ENCODE data around the gene DYNLL1. TPM values are rescaled to one million over a fixed set of nuclear protein-coding genes. Genes with fewer than 3 reads are reported as not detected.
"Not testable (repeated sequence)": the region's sequence is repeated elsewhere in the genome, so short reads cannot be mapped to it uniquely, and the experiment has no call there.

Gene DYNLL1
- total RNA-seq, 2 experiments from 2014 or later = 273 to 275 TPM

DNA sequence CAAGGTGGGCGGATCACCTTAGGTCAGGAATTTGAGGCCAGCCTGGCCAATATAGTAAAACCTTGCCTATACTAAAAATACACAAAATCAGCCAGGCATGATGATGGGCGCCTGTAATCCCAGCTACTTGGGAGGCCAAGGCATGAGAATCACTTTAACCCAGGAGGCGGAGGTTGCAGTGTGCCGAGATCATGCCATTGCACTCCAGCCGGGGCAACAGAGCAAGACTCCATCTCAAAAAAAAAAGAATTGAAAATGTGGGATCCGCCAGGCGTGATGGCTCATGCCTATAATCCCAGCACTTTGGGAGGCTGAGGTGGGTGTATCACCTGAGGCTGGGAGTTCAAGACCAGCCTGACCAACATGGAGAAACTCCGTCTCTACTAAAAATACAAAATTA, 23.4 kb downstream of the DYNLL1 start:
- H3K4me3 Mint-ChIP-seq; ATAC-seq; H3K9me3 Mint-ChIP-seq (ENCODE audit: insufficient read depth); POLR2A ChIA-PET; H3K27ac Mint-ChIP-seq; DNase-seq; H3K27me3 Mint-ChIP-seq (ENCODE audit: low read depth); H3K4me1 Mint-ChIP-seq (ENCODE audit: low read depth); CTCF ChIA-PET: not testable (repeated sequence)
- H3K36me3 Mint-ChIP-seq (ENCODE audit: low read depth) = peaks cover 12% of the 10 kb centered on the region

DNA sequence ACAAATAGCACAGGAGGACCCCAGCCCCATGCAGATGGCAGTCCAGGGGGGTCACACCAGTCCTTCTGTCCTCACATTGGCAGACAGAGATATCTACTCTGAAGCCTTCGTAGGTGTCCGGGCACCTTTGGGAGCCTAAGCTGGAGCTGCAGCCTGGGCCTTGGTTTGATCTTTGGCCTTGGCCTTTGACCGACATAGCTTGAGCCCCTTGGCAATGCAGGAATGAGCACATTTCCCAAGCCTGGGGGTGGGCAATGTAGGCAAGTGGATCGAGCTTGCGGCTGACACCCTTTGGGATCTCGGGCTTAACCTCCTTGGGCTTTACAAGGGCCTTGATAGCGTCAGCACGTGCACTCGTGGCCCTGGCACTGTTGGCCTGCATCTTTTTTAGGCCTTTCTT, 26.7 kb downstream of the DYNLL1 start:
- CTCF ChIA-PET = interaction anchor here (0.7 kb wide), 1 partner anchor 1078 kb away, joined by 3 read pairs; no protein-coding TSS in a partner anchor
- no peaks in the 10 kb centered on the region for H3K4me1 Mint-ChIP-seq (ENCODE audit: low read depth)
- no peaks in the 10 kb centered on the region for H3K9me3 Mint-ChIP-seq (ENCODE audit: insufficient read depth)
- ATAC-seq = no peak
- no peak overlapping the region for H3K27ac Mint-ChIP-seq
- POLR2A ChIA-PET = no interaction called here
- no peaks in the 10 kb centered on the region for H3K27me3 Mint-ChIP-seq (ENCODE audit: low read depth)
- H3K36me3 Mint-ChIP-seq (ENCODE audit: low read depth) = peaks cover 7% of the 10 kb centered on the region
- no peak for DNase-seq
- H3K4me3 Mint-ChIP-seq = no peak overlapping the region

DNA sequence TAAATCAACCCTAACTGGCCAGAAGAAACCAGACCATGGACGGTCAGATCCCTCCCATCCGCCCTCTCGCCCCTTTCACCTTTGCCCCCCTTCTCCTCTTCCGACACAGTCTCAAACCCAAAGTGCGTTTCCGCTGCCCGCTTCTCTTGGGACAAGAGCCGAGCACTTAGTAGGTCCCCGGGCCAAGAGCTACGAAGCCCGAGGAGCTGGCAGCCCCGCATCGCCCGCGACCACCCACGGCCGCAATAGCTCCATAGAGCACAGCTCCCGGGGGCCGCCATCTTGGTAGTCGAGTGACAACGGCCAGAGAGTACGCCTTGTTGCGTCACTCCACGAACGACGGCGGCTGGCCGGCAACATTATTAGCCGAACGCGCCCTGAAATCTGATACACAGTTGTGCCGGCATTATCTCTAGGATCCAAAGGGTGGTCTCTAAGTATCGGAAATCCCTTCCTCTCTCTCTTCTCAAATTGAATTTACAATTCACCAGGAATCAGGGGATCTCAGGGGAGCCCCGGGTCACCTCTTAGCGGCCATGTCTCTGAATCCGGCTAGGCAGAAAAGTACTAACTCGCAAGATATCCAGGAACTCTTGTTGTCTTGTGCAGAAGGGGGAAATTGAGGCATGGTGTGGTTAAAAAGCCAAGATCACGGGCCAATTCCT, 33.1 kb downstream of the DYNLL1 start, which contains the start of gene COQ5:
COQ5 (minus strand) TSS at position 298 of the 665 bp plus-strand sequence; CDS start at position 281, 17 bp downstream.
- peaks cover 7% of the 10 kb centered on the region for H3K36me3 Mint-ChIP-seq (ENCODE audit: low read depth)
- DNase-seq (peak; percentile 90), ATAC-seq (peak; percentile 96)
- peaks cover 20% of the 10 kb centered on the region for H3K4me1 Mint-ChIP-seq (ENCODE audit: low read depth)
- peak within 1 kb of the TSS; percentile 100 for H3K4me3 Mint-ChIP-seq
- no peaks in the 10 kb centered on the region for H3K27me3 Mint-ChIP-seq (ENCODE audit: low read depth)
- ChIA-PET POLR2A (interaction anchor here (0.5 to 1.7 kb wide), 9 partner anchors 10 to 874 kb away, joined by 3 to 8 read pairs (median 4); partner anchors contain the start of genes DYNLL1, MLEC, POP5 and RNU4-1), CTCF (interaction anchor here (1.0 to 1.7 kb wide), 6 partner anchors 12 to 500 kb away, joined by 3 to 7 read pairs (median 4); partner anchors contain the start of genes POP5 and SRSF9)
- no peaks in the 10 kb centered on the region for H3K9me3 Mint-ChIP-seq (ENCODE audit: insufficient read depth)
- peak within 1 kb of the TSS; percentile 99 for H3K27ac Mint-ChIP-seq

DNA sequence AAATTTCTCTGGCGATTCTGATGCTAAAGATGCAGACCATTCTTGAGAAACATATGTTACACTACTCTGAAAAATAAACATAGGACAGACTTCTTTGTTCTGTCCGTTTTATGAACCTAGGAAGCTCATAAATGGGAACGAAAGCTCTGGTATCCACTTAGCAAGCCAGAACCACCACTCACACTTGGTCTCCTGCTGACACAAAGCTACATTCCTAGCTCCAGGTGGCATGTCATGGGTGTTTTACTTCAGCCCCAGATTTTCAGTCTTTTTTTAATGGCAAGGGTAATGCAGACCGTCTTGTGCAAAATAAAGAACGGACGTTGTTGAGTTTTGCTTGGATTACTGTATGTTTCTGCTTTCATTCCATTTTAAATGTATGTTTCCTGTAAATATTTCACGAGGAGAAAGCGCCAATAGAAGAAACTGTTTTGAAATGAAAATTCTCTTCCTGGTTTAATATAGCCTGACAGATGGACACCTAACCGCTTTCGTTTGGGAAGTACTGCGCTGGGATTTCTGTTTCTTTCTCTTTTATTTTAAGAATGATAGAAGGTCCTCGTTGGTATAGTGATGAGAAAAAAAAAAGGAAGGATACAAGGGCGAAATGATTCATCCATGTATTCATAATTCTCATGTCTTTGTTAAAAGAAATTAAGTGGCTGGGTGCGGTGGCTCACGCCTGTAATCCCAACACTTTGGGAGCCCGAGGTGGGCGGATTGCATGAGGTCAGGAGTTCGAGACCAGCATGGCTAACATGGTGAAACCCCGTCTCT, 33.9 kb downstream of the DYNLL1 start:
- Mint-ChIP-seq H3K4me1 (ENCODE audit: low read depth) (peaks cover 22% of the 10 kb centered on the region), H3K27me3 (ENCODE audit: low read depth) (no peaks in the 10 kb centered on the region), H3K4me3 (peak overlapping the region; percentile 100), H3K9me3 (ENCODE audit: insufficient read depth) (no peaks in the 10 kb centered on the region), H3K36me3 (ENCODE audit: low read depth) (peaks cover 7% of the 10 kb centered on the region), H3K27ac (peak overlapping the region; percentile 99)
- DNase-seq = no peak
- ChIA-PET POLR2A (interaction anchor here (0.7 to 1.7 kb wide), 2 partner anchors 9 to 34 kb away, joined by 3 to 8 read pairs; partner anchors contain the start of gene DYNLL1), CTCF (interaction anchor here (0.7 to 1.7 kb wide), 5 partner anchors 13 to 117 kb away, joined by 3 to 7 read pairs (median 4); partner anchors contain the start of genes POP5 and SRSF9)
- ATAC-seq = no peak

DNA sequence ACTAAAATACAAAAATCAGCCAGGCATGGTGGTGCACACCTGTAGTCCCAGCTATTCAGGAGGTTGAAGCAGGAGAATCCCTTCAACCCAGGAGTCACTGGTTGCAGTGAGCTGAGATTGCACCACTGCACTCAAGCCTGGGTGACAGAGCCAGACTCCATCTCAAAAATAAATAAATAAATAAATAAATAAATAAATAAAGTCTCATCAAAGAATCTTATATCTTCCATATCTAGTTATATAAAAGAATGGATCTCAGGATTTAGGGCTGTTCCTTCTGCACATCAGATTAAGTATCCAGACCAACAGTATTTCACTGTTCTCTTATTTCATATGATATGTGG, 34.5 kb downstream of the DYNLL1 start:
- peak overlapping the region; percentile 100 for H3K4me3 Mint-ChIP-seq
- H3K27me3 Mint-ChIP-seq (ENCODE audit: low read depth) = not testable (repeated sequence)
- CTCF ChIA-PET = interaction anchor here (1.4 kb wide), 1 partner anchor 38 kb away, joined by 4 read pairs; no protein-coding TSS in a partner anchor

DNA sequence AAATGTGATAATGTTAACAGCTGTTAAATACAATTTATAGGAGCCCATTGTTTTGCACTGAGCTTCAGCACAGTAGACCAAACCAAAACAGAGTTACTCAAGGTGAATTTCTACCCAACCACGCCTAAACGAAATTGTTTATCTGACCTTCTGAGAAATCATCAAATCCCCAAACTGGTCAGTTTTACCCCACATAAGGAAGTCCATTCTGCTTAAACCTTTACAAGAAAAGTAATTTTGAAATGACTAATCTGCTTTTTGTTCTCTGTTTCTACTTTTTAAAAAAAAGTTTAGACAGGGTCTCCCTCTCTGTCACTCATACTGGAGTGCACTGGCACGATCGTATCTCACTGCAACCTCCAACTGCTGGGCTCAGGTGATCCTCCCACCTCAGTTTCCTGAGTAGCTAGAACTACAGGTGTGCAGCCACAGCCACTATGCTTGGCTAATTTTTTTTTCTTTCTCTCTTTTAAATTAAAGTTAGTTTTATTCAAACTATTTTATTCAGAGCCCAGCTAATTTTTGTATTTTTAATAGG, 36.9 kb downstream of the DYNLL1 start:
- peaks cover 41% of the 10 kb centered on the region for H3K4me1 Mint-ChIP-seq (ENCODE audit: low read depth)
- no peak overlapping the region for H3K4me3 Mint-ChIP-seq
- H3K36me3 Mint-ChIP-seq (ENCODE audit: low read depth) = peaks cover 26% of the 10 kb centered on the region
- CTCF ChIA-PET = interaction anchor here (1.1 kb wide), 1 partner anchor 50 kb away, joined by 4 read pairs; no protein-coding TSS in a partner anchor
- peak overlapping the region; percentile 62 for H3K27ac Mint-ChIP-seq
- no peaks in the 10 kb centered on the region for H3K9me3 Mint-ChIP-seq (ENCODE audit: insufficient read depth)
- POLR2A ChIA-PET = no interaction called here
- no peak for ATAC-seq
- no peaks in the 10 kb centered on the region for H3K27me3 Mint-ChIP-seq (ENCODE audit: low read depth)
- DNase-seq = no peak

More for the DNA sequence above, 34.5 kb downstream of the DYNLL1 start:
- ATAC-seq; H3K9me3 Mint-ChIP-seq (ENCODE audit: insufficient read depth); POLR2A ChIA-PET; H3K27ac Mint-ChIP-seq; DNase-seq: not testable (repeated sequence)
- Mint-ChIP-seq H3K36me3 (ENCODE audit: low read depth) (peaks cover 11% of the 10 kb centered on the region), H3K4me1 (ENCODE audit: low read depth) (peaks cover 22% of the 10 kb centered on the region)

DNA sequence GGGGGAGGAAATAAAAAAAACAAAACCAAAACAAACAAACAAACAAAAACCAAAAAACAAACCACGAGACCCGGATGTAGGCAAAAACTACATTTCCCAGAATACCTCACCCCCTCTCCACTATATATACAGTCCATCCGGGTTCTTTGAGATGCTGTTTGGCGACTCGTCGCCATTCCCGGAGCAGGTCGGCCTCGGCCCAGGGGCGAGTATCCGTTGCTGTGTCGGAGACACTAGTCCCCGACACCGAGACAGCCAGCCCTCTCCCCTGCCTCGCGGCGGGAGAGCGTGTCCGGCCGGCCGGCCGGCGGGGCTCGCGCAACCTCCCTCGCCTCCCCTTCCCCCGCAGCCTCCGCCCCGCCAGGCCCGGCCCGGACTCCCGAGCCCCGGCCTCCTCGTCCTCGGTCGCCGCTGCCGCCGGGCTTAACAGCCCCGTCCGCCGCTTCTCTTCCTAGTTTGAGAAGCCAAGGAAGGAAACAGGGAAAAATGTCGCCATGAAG, 38.3 kb downstream of the DYNLL1 start, which contains the start of gene RNF10:
RNF10 (plus strand) TSS at position 154 of the 500 bp plus-strand sequence. CDS start 456 bp downstream, outside the sequence.
- peaks cover 52% of the 10 kb centered on the region for H3K4me1 Mint-ChIP-seq (ENCODE audit: low read depth)
- ChIA-PET POLR2A (interaction anchor here (0.6 to 1.6 kb wide), 7 partner anchors 9 to 552 kb away, joined by 3 to 6 read pairs (median 4); partner anchors contain the start of genes POP5, RNU4-1 and RNU4-2), CTCF (interaction anchor here (0.5 to 1.5 kb wide), 3 partner anchors 48 to 430 kb away, joined by 3 to 11 read pairs (median 3); partner anchors contain the start of gene SRSF9)
- H3K4me3 Mint-ChIP-seq = peak within 1 kb of the TSS; percentile 88
- H3K27ac Mint-ChIP-seq = peak within 1 kb of the TSS; percentile 87
- ATAC-seq = peak; percentile 75
- no peaks in the 10 kb centered on the region for H3K9me3 Mint-ChIP-seq (ENCODE audit: insufficient read depth)
- no peaks in the 10 kb centered on the region for H3K27me3 Mint-ChIP-seq (ENCODE audit: low read depth)
- peaks cover 37% of the 10 kb centered on the region for H3K36me3 Mint-ChIP-seq (ENCODE audit: low read depth)
- peak; percentile 83 for DNase-seq

DNA sequence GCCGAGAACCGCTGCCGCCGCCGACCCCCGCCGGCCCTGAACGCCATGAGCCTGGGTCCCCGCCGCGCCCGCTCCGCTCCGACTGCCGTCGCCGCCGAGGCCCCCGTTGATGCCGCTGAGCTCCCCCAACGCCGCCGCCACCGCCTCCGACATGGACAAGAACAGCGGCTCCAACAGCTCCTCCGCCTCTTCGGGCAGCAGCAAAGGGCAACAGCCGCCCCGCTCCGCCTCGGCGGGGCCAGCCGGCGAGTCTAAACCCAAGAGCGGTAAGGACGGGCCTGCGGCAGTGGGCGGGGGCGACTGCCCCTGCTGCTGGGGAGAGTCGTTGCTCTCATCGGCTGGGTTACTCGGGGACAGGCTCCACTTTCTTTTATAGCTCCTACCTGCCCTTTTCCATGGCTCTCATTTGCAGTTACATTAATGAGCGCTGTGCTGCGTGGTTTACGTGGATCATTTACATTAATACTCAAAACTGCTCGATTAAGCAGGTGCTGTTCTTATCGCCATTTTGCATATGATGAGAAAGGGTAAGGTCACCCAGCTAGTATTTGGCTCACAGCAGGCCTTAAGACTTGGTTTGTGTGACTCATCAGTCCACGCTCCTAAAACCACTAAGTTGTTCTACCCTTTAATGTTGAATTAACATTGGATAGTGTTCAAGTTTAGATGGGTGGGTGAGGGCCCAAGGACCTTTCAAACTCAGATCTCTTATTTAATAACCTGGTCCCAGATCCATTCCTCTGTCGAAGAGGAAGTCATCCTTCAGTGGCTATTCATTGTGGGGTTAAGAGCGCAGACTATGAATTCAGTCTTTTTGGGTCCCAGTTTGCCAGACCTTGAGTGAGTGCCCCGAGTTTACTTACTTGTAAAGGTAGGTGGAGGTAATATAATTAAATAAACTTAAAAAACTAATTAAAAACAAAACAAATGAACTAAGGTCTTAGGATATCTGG, 39.1 kb downstream of the DYNLL1 start:
- Mint-ChIP-seq H3K4me1 (ENCODE audit: low read depth) (peaks cover 52% of the 10 kb centered on the region), H3K4me3 (peak overlapping the region; percentile 88), H3K9me3 (ENCODE audit: insufficient read depth) (no peaks in the 10 kb centered on the region), H3K27ac (peak overlapping the region; percentile 87), H3K27me3 (ENCODE audit: low read depth) (no peaks in the 10 kb centered on the region), H3K36me3 (ENCODE audit: low read depth) (peaks cover 43% of the 10 kb centered on the region)
- CTCF ChIA-PET = interaction anchor here (0.5 to 1.6 kb wide), 5 partner anchors 46 to 429 kb away, joined by 3 to 11 read pairs (median 4); partner anchors contain the start of genes POP5 and SRSF9
- DNase-seq (peak; percentile 55), ATAC-seq (peak; percentile 57)
- POLR2A ChIA-PET = interaction anchor here (0.6 to 2.3 kb wide), 10 partner anchors 8 to 551 kb away, joined by 3 to 8 read pairs (median 4); partner anchors contain the start of genes POP5, RNU4-1 and RNU4-2

DNA sequence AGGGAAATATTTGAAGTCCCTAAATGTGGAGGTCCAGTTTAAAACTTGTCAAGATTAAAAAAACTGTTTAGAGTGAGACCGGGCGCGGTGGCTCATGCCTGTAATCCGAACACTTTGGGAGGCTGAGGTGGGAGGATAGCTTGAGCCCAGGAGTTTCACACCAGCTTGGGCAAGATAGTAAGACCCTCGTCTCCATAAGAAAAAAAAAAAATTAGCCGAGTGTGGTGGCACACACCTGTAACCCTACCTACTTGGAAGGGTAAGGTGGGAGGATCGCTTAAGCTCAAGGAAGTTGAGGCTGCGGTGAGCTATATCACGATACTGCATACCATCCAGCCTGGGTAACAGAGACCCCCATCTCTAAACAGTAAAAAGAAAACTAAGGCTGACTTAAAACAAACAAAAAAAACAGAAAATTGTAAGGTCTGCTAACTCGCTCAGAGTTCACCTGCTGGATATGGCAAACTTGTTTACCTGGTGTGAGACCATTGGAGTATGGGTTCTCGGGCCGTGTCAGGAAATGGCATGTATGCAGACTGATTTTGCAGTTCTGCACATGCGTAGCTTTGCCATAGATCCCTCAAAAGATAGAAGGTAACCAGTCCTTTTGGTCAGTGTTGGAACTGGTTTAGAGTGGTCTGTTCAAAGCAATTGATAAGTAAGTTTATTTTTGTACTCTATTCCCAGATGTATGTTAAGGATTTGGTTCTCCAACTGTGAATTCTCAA, 40.3 kb downstream of the DYNLL1 start:
- Mint-ChIP-seq H3K36me3 (ENCODE audit: low read depth) (peaks cover 53% of the 10 kb centered on the region), H3K4me1 (ENCODE audit: low read depth) (peaks cover 61% of the 10 kb centered on the region), H3K9me3 (ENCODE audit: insufficient read depth) (no peaks in the 10 kb centered on the region), H3K4me3 (peak overlapping the region; percentile 88), H3K27me3 (ENCODE audit: low read depth) (no peaks in the 10 kb centered on the region), H3K27ac (peak overlapping the region; percentile 52)
- POLR2A ChIA-PET = interaction anchor here (1.1 to 2.3 kb wide), 5 partner anchors 34 to 335 kb away, joined by 3 to 8 read pairs (median 4); partner anchors contain the start of genes RNU4-1 and RPLP0
- DNase-seq = peak; percentile 56
- CTCF ChIA-PET = interaction anchor here (1.0 to 1.6 kb wide), 2 partner anchors 47 to 73 kb away, joined by 4 to 5 read pairs; no protein-coding TSS in a partner anchor
- ATAC-seq = peak; percentile 39

All from activated CD8-positive, alpha-beta T cell treated with anti-CD3 and anti-CD28 coated beads, Interleukin-2, amount 10 ng/mL, durations not matched to agents 7 days and 5 days (primary cell).